HG03575 (cell line): Measurements from ENCODE around the gene SIK3.
"Not testable (repeated sequence)": the region's sequence is repeated elsewhere in the genome, so short reads cannot be mapped to it uniquely, and the experiment has no call there.

ENCODE experiments used
- ATAC-seq: cut with Tn5 transposase; IDR thresholded peaks from one replicate; pipeline ENCODE4 v1.9.1; 2021; ENCODE audit not compliant: unreplicated experiment, insufficient number of reproducible peaks, low FRiP score; ENCODE audit errors: extremely low read depth

The SIK3 gene

GRCh38 chr11:116804001-116804400 lies 294.2 kb downstream of the SIK3 start:
- ATAC-seq, result no peak

GRCh38 chr11:116801662-116802061 lies 296.6 kb downstream of the SIK3 start:
- ATAC-seq, result not testable (repeated sequence)

- ATAC-seq, result no peak
These were observed 297.6 kb downstream of the SIK3 start for GRCh38 chr11:116800610-116801009.

- no peak for ATAC-seq
These were observed 299.9 kb downstream of the SIK3 start for GRCh38 chr11:116798368-116798767.

- no peak for ATAC-seq
These were observed 300.4 kb downstream of the SIK3 start for GRCh38 chr11:116797816-116798215.

- ATAC-seq, result no peak
These were observed 301.7 kb downstream of the SIK3 start for GRCh38 chr11:116796548-116796947.

- ATAC-seq, result no peak
These were observed 303.4 kb downstream of the SIK3 start for GRCh38 chr11:116794851-116795250.

GRCh38 chr11:116793772-116794097 lies 304.5 kb downstream of the SIK3 start:
- ATAC-seq, result no peak
